ENCODE measurements around the gene MIPEP.

MIPEP gene

DNA sequence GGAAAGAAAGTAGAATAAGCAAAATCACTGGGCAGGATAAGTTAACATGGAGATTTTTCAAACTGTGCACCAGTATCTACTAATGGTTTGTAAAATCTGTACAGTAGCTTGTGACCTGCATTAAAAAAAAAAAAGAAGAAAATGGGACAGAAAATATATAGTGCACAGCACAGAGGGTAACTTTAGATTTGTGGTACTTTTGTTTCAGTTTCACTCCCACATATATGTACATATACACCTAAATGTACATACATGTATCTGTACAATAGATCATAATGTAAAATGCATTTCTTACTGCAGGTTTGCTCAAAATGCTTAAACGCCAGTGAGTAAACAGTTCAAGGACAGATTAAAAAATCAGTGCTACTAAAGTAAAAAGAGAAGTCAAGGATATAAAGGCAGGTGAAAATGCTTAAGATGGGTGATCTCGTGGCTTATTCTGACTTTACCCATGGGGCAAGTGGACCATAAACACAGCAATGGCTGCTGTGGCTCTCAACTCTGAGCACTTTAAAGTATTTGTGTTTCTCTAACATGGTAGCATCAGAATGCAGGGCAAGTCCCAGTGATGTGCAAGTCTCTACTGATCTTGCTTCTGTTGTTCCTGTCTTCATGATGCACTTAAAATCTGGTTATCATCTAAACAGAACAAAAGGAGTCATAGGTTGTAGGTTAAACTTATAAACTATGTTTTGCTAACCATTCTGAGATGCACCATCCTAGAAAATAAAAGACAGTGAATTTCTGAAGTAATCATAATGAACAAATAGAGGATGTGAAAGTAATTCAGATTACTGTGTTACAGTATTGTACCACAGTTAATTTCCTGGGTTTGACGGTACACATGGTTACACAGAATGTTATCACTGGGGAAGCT, 112.3 kb downstream of the MIPEP start:
- no peaks in the 10 kb centered on the region for H3K36me3 ChIP-seq (ENCODE audit: control insufficient read depth, insufficient read depth, low read length)
- H3K27ac ChIP-seq (ENCODE audit: low read depth, low read length) = no peak overlapping the region
- H3K9ac ChIP-seq (ENCODE audit: low read depth, low read length) = no peak overlapping the region
- no peak overlapping the region for H3K4me3 ChIP-seq (ENCODE audit: low read depth, low read length)
- no peaks in the 10 kb centered on the region for H3K27me3 ChIP-seq (ENCODE audit: control insufficient read depth, insufficient read depth, low read length)
- H3K4me1 ChIP-seq (ENCODE audit: control insufficient read depth, insufficient read depth, low read length) = no peaks in the 10 kb centered on the region
- peaks cover 12% of the 10 kb centered on the region for H3K9me3 ChIP-seq (ENCODE audit: control insufficient read depth, insufficient read depth, low read length)

DNA sequence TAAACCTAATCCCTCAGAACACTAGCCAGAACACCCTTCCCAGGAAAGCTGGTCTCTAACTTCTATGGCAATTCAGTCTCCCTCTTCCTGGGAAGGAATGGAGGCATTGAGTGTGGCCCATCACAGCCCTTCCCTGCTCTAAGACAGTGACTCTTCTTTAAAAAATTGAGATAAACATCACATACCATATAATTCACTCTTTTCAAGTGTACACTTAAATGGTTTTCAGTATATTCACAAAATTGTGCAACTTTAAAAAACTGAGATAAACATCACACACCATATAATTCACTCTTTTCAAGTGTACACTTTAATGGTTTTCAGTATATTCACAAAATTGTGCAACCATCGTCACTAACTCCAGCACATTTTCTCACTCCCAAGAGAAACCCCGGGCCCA, 116.5 kb downstream of the MIPEP start:
- no peak overlapping the region for H3K27ac ChIP-seq (ENCODE audit: low read depth, low read length)
- no peaks in the 10 kb centered on the region for H3K36me3 ChIP-seq (ENCODE audit: control insufficient read depth, insufficient read depth, low read length)
- H3K4me1 ChIP-seq (ENCODE audit: control insufficient read depth, insufficient read depth, low read length) = no peaks in the 10 kb centered on the region
- H3K9ac ChIP-seq (ENCODE audit: low read depth, low read length) = no peak overlapping the region
- no peak overlapping the region for H3K4me3 ChIP-seq (ENCODE audit: low read depth, low read length)
- H3K27me3 ChIP-seq (ENCODE audit: control insufficient read depth, insufficient read depth, low read length) = no peaks in the 10 kb centered on the region
- no peaks in the 10 kb centered on the region for H3K9me3 ChIP-seq (ENCODE audit: control insufficient read depth, insufficient read depth, low read length)

DNA sequence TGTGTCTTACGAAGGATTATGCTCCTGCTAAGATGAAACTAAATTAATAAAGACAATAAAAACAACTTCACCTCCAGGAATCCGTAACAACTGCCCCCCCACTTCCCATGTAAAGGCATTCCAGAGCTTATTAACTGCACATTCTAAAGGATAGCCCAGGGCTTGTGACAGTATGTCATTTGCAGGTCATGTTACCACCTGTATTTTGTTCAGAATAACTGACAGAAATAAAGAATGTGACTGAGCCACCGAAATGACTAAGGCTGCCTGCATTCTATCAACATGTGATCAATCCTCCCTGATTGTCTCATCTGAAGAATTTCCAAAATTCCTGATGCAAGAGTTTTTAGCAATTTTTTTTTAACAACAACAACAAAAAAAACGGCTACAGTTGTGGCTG, 117.2 kb downstream of the MIPEP start:
- Histone ChIP-seq H3K27ac (ENCODE audit: low read depth, low read length) (no peak overlapping the region), H3K4me1 (ENCODE audit: control insufficient read depth, insufficient read depth, low read length) (no peaks in the 10 kb centered on the region), H3K36me3 (ENCODE audit: control insufficient read depth, insufficient read depth, low read length) (no peaks in the 10 kb centered on the region), H3K9me3 (ENCODE audit: control insufficient read depth, insufficient read depth, low read length) (no peaks in the 10 kb centered on the region), H3K27me3 (ENCODE audit: control insufficient read depth, insufficient read depth, low read length) (no peaks in the 10 kb centered on the region), H3K4me3 (ENCODE audit: low read depth, low read length) (no peak overlapping the region), H3K9ac (ENCODE audit: low read depth, low read length) (no peak overlapping the region)

DNA sequence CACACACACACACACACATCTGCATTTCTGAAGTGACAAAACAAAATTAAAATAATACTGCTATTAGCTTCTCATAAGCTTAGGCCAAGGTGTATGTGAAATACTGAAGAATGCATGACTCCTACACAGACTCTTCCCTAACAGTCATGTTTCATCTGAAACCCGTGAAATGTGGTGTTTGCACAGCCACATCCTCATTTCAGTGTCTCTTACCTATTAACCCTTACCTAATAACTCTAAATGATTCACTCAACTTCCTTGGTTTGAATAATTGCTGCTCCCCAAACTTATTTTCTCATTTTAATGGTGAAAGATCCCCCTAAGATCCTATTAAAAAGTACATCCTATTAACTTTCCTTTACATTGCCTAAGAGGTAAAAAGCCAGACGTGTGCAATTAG, 117.6 kb downstream of the MIPEP start:
- Histone ChIP-seq H3K9ac (ENCODE audit: low read depth, low read length) (no peak overlapping the region), H3K27me3 (ENCODE audit: control insufficient read depth, insufficient read depth, low read length) (no peaks in the 10 kb centered on the region), H3K4me3 (ENCODE audit: low read depth, low read length) (no peak overlapping the region), H3K36me3 (ENCODE audit: control insufficient read depth, insufficient read depth, low read length) (no peaks in the 10 kb centered on the region), H3K4me1 (ENCODE audit: control insufficient read depth, insufficient read depth, low read length) (no peaks in the 10 kb centered on the region), H3K9me3 (ENCODE audit: control insufficient read depth, insufficient read depth, low read length) (no peaks in the 10 kb centered on the region), H3K27ac (ENCODE audit: low read depth, low read length) (no peak overlapping the region)

DNA sequence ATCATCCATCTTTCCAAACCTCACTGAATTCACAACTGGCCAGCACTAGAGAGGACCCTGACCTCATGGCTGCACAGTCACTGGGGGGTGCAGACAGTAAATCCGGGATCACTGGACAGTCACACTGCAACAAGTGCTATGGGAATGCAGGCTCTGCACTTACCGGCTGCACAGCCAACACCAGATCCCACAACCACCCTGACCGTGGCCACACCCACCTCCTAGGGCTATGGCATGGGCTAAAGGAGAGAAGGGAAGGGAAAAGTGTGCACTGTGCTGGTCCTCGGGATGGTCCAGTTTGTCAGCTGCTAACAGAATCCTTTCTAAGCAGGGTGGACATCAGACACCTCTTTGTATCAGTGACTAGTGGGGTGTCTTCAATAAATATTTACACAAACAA, 118.2 kb downstream of the MIPEP start:
- no peak overlapping the region for H3K4me3 ChIP-seq (ENCODE audit: low read depth, low read length)
- no peak overlapping the region for H3K9ac ChIP-seq (ENCODE audit: low read depth, low read length)
- H3K36me3 ChIP-seq (ENCODE audit: control insufficient read depth, insufficient read depth, low read length) = no peaks in the 10 kb centered on the region
- H3K4me1 ChIP-seq (ENCODE audit: control insufficient read depth, insufficient read depth, low read length) = no peaks in the 10 kb centered on the region
- H3K27me3 ChIP-seq (ENCODE audit: control insufficient read depth, insufficient read depth, low read length) = no peaks in the 10 kb centered on the region
- no peaks in the 10 kb centered on the region for H3K9me3 ChIP-seq (ENCODE audit: control insufficient read depth, insufficient read depth, low read length)
- no peak overlapping the region for H3K27ac ChIP-seq (ENCODE audit: low read depth, low read length)

DNA sequence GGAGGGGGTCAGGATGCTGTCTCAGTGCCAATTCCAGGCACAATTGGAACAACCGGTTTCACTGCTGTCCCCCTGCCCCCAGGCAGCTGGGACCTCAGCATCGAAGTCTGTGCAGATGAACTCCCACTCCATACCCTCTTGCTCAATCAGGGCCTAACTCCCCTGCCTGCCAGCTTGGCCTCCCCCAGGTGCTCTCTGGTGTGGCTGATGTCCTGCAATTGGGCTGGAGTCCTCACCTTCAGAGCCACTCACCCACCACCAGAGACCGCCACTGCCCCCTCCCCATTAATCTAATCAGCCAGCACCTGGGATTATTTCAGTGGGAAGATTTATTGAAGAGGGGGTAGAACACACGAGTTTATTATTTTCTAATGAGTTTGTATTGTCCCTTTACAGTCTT, 118.8 kb downstream of the MIPEP start:
- H3K9me3 ChIP-seq (ENCODE audit: control insufficient read depth, insufficient read depth, low read length) = no peaks in the 10 kb centered on the region
- H3K4me1 ChIP-seq (ENCODE audit: control insufficient read depth, insufficient read depth, low read length) = no peaks in the 10 kb centered on the region
- no peak overlapping the region for H3K9ac ChIP-seq (ENCODE audit: low read depth, low read length)
- no peaks in the 10 kb centered on the region for H3K36me3 ChIP-seq (ENCODE audit: control insufficient read depth, insufficient read depth, low read length)
- H3K27me3 ChIP-seq (ENCODE audit: control insufficient read depth, insufficient read depth, low read length) = no peaks in the 10 kb centered on the region
- no peak overlapping the region for H3K27ac ChIP-seq (ENCODE audit: low read depth, low read length)
- H3K4me3 ChIP-seq (ENCODE audit: low read depth, low read length) = no peak overlapping the region

DNA sequence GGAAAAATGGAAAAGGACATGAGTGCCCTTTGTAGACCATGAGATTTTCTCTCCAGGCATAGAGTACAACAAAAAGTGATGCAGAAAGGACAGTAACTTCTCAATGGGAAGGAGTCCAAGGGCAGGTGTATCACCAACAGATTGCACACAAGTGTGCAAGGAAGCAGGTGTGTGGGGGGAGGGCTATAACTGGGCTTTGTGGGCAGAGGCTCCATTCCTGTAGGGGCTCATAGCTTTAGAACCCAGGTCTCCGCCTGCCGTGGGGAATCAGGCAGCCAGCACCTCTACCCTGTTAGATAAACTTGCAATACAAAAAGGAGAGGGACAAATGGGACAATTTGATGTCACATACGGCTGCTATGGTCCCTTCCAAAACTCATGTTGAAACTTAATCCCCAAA, 119.8 kb downstream of the MIPEP start:
- no peaks in the 10 kb centered on the region for H3K9me3 ChIP-seq (ENCODE audit: control insufficient read depth, insufficient read depth, low read length)
- H3K4me3 ChIP-seq (ENCODE audit: low read depth, low read length) = no peak overlapping the region
- H3K9ac ChIP-seq (ENCODE audit: low read depth, low read length) = no peak overlapping the region
- no peaks in the 10 kb centered on the region for H3K4me1 ChIP-seq (ENCODE audit: control insufficient read depth, insufficient read depth, low read length)
- H3K27me3 ChIP-seq (ENCODE audit: control insufficient read depth, insufficient read depth, low read length) = no peaks in the 10 kb centered on the region
- H3K36me3 ChIP-seq (ENCODE audit: control insufficient read depth, insufficient read depth, low read length) = no peaks in the 10 kb centered on the region
- no peak overlapping the region for H3K27ac ChIP-seq (ENCODE audit: low read depth, low read length)

DNA sequence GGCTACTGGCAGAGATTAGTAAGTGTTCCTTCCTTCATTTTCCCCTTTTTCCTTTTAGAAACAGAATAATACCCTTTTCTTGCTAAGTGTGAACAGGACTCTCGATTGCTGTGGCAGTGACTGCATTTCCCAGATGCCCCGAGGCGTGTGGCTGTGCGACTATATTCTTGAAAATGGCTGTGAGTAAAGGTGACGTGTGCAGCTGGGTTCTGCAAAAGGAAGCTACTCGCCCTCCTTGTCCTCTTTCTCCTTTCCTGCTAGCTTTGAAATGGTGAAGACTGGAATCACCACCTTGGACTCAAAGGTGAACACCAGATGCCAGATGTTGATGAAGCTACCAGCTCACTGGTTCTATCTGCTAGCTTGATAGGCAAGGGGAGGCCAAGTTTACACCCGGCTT, 121.4 kb downstream of the MIPEP start:
- no peak overlapping the region for H3K4me3 ChIP-seq (ENCODE audit: low read depth, low read length)

DNA sequence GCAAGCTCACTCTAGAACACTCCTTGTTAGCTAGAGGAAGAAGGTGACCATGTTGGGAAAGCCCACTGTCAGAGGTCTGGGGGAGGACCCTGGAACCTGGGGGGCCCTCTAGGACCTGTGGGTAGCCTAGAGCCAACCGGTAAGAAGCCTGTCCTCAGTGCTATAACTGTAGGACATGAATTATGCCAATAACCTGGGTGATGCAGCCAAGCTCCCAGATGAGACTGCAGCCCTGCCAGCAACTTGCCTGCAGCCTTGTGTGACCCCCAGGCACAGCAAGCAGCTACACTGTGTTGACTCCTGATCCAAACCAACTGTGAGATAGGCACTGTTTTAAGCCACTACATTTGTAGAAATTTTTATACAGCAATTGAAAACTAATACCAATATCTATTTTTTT, 122.3 kb downstream of the MIPEP start:
- Histone ChIP-seq H3K27ac (ENCODE audit: low read depth, low read length) (no peak overlapping the region), H3K36me3 (ENCODE audit: control insufficient read depth, insufficient read depth, low read length) (no peaks in the 10 kb centered on the region), H3K27me3 (ENCODE audit: control insufficient read depth, insufficient read depth, low read length) (no peaks in the 10 kb centered on the region)

More for the DNA sequence above, 121.4 kb downstream of the MIPEP start:
- H3K36me3 ChIP-seq (ENCODE audit: control insufficient read depth, insufficient read depth, low read length) = no peaks in the 10 kb centered on the region
- H3K4me1 ChIP-seq (ENCODE audit: control insufficient read depth, insufficient read depth, low read length) = no peaks in the 10 kb centered on the region
- H3K27ac ChIP-seq (ENCODE audit: low read depth, low read length) = no peak overlapping the region
- no peaks in the 10 kb centered on the region for H3K27me3 ChIP-seq (ENCODE audit: control insufficient read depth, insufficient read depth, low read length)
- no peaks in the 10 kb centered on the region for H3K9me3 ChIP-seq (ENCODE audit: control insufficient read depth, insufficient read depth, low read length)
- H3K9ac ChIP-seq (ENCODE audit: low read depth, low read length) = no peak overlapping the region

DNA sequence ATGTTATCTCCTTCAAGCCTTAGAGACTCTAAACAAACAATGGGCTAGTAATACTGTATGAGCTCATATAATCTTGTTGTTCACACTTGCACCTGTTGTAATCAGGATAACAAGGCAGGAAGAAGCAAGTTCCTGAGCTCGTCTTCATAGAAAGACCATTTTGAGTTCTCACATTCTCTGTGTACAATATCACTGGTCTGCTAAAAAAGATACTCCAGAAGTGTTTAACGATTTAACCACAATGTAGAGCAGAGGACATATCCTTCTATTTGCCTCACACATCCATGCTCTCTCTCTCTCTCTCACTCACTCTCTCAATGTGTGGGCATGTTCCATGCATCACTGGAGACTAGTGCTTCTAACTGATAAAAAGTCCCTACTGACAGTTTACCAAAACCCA, 122.9 kb downstream of the MIPEP start:
- no peak overlapping the region for H3K27ac ChIP-seq (ENCODE audit: low read depth, low read length)
- H3K9ac ChIP-seq (ENCODE audit: low read depth, low read length) = no peak overlapping the region

More for the DNA sequence above, 122.3 kb downstream of the MIPEP start:
- Histone ChIP-seq H3K9me3 (ENCODE audit: control insufficient read depth, insufficient read depth, low read length) (no peaks in the 10 kb centered on the region), H3K4me1 (ENCODE audit: control insufficient read depth, insufficient read depth, low read length) (no peaks in the 10 kb centered on the region), H3K9ac (ENCODE audit: low read depth, low read length) (no peak overlapping the region), H3K4me3 (ENCODE audit: low read depth, low read length) (no peak overlapping the region)

DNA sequence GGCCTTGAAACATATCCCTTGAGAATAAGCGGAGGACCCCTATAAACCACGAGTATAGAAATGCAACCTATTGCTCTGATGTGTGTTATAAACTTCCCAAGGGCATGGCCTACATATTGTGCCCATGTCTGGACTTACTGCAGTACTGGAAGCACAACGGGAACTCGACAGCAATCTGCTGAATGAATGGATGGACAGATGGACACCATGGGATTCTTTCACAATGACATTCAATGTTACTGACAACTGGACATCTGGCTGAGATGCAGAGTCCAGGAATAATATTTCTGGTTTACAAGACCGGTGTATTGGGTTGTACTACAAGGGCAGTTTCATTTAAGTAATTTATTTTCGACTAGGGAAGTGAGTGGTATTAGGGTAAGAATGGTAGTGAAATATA, 123.7 kb downstream of the MIPEP start:
- Histone ChIP-seq H3K27ac (ENCODE audit: low read depth, low read length) (no peak overlapping the region), H3K4me1 (ENCODE audit: control insufficient read depth, insufficient read depth, low read length) (no peaks in the 10 kb centered on the region), H3K27me3 (ENCODE audit: control insufficient read depth, insufficient read depth, low read length) (no peaks in the 10 kb centered on the region), H3K36me3 (ENCODE audit: control insufficient read depth, insufficient read depth, low read length) (no peaks in the 10 kb centered on the region), H3K9ac (ENCODE audit: low read depth, low read length) (no peak overlapping the region), H3K4me3 (ENCODE audit: low read depth, low read length) (no peak overlapping the region), H3K9me3 (ENCODE audit: control insufficient read depth, insufficient read depth, low read length) (no peaks in the 10 kb centered on the region)

More for the DNA sequence above, 122.9 kb downstream of the MIPEP start:
- H3K4me3 ChIP-seq (ENCODE audit: low read depth, low read length) = no peak overlapping the region
- no peaks in the 10 kb centered on the region for H3K27me3 ChIP-seq (ENCODE audit: control insufficient read depth, insufficient read depth, low read length)
- H3K4me1 ChIP-seq (ENCODE audit: control insufficient read depth, insufficient read depth, low read length) = no peaks in the 10 kb centered on the region
- no peaks in the 10 kb centered on the region for H3K9me3 ChIP-seq (ENCODE audit: control insufficient read depth, insufficient read depth, low read length)
- H3K36me3 ChIP-seq (ENCODE audit: control insufficient read depth, insufficient read depth, low read length) = no peaks in the 10 kb centered on the region

Measured in HUES48 (cell line).